ENCODE results near the gene OR5M8.

The OR5M8 gene

DNA sequence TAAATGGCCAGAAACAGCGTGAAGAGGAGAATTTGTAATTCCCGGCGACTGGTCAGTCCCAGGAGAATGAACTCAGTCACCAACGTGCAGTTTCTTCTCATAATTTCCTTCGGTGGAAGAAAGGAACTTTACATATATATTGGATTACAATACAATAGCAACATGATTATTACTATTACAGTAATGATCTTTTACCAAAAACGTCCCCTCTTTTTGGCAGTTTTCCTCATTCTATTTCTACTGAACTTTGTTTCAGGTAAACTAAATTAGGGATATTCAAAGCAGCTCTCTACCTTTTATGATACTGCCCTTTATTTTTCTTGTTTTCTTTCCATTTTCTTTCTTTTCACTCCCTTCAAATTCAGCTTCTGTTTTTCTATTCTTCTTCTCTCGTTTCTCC lies at the start of gene OR5M8:
OR5M8 (minus strand) TSS at position 101 of the 400 bp plus-strand sequence; CDS start at position 101, 0 bp downstream.
- TF ChIP-seq, protein P1, sequence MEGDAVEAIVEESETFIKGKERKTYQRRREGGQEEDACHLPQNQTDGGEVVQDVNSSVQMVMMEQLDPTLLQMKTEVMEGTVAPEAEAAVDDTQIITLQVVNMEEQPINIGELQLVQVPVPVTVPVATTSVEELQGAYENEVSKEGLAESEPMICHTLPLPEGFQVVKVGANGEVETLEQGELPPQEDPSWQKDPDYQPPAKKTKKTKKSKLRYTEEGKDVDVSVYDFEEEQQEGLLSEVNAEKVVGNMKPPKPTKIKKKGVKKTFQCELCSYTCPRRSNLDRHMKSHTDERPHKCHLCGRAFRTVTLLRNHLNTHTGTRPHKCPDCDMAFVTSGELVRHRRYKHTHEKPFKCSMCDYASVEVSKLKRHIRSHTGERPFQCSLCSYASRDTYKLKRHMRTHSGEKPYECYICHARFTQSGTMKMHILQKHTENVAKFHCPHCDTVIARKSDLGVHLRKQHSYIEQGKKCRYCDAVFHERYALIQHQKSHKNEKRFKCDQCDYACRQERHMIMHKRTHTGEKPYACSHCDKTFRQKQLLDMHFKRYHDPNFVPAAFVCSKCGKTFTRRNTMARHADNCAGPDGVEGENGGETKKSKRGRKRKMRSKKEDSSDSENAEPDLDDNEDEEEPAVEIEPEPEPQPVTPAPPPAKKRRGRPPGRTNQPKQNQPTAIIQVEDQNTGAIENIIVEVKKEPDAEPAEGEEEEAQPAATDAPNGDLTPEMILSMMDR (IDR thresholded peaks at IDR 0.05; ENCODE audit: low read length, missing control alignments) = no peak
- H3K4me3 ChIP-seq (replicated peaks; ENCODE audit: low read depth, low read length) = no peak within 1 kb of the TSS
- no peak for DNase-seq (ENCODE audit: low read depth)

GRCh38 chr11:56533054-56533740 lies 42.0 kb upstream of the OR5M8 start:
- no peak for DNase-seq (ENCODE audit: low read depth)
- H3K4me3 ChIP-seq (replicated peaks; ENCODE audit: low read depth, low read length) = no peak overlapping the region
- TF ChIP-seq, protein P1 (IDR thresholded peaks at IDR 0.05; ENCODE audit: low read length, missing control alignments) = no peak

DNA sequence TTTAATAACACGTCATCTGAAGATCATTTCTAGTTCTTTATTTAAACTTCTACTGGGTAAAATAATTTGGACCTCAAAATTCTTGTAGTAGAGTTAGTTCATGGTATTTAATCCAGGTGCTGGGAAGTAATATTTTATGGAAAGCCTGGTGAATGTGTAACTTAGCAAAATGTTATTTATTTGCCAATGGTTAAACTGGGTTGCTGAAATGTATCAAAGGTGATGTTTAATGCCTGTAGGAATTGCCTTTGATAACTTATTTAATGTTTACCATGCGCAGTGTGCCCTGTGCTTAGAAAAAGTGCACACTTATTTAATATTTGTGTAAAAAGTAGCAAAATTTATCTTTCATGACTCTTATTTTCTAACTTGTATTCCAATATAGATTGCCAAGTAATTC lies 40.7 kb upstream of the OR5M8 start:
- no peak for DNase-seq (ENCODE audit: low read depth)
- TF ChIP-seq, protein P1 (IDR thresholded peaks at IDR 0.05; ENCODE audit: low read length, missing control alignments) = no peak
- H3K4me3 ChIP-seq (replicated peaks; ENCODE audit: low read depth, low read length) = no peak overlapping the region

GRCh38 chr11:56522008-56522407 lies 30.8 kb upstream of the OR5M8 start:
- no peak overlapping the region for H3K4me3 ChIP-seq (replicated peaks; ENCODE audit: low read depth, low read length)
- TF ChIP-seq, protein P1 (IDR thresholded peaks at IDR 0.05; ENCODE audit: low read length, missing control alignments) = no peak
- no peak for DNase-seq (ENCODE audit: low read depth)

DNA sequence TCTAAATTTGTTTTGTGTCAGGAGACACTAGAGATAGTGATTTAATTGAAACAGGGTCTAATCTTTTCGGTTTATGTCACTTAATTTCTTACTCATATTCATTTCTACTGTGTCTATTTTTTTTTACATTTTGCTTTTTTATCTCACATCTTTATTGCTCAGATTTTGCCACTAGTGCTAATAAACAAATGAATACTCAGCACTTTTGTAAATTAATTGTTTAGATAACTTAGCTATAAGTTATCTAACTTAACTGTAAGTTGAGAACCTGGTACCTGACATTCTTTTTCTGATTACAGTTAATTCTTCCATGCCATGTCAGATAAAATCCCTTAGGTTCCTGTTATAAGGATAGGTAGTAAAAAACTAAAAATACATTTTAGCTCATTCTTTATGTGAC lies 22.1 kb upstream of the OR5M8 start:
- no peak overlapping the region for H3K4me3 ChIP-seq (replicated peaks; ENCODE audit: low read depth, low read length)
- TF ChIP-seq, protein P1 (IDR thresholded peaks at IDR 0.05; ENCODE audit: low read length, missing control alignments) = no peak
- no peak for DNase-seq (ENCODE audit: low read depth)

- H3K4me3 ChIP-seq (replicated peaks; ENCODE audit: low read depth, low read length) = no peak overlapping the region
- DNase-seq (ENCODE audit: low read depth) = no peak
- TF ChIP-seq, protein P1 (IDR thresholded peaks at IDR 0.05; ENCODE audit: low read length, missing control alignments) = no peak
Observed at GRCh38 chr11:56509439-56509838, 18.3 kb upstream of the OR5M8 start.

DNA sequence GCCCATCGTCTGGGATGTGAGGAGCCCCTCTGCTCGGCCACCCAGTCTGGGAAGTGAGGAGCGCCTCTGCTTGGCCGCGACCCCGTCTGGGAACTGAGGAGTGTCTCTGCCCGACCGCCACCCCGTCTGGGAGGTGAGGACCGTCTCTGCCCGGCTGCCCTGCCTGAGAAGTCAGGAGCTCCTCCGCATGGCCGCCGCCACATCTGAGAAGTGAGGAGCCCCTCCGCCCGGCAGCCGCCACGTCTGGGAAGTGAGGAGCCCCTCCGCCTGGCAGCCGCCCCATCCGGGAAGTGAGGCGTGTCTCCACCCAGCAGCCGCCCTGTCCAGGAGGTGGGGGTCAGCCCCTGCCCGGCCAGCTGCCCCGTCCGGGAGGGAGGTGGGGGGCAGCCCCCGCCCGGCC lies 5.8 kb upstream of the OR5M8 start:
- no peak overlapping the region for H3K4me3 ChIP-seq (replicated peaks; ENCODE audit: low read depth, low read length)
- TF ChIP-seq, protein P1 (IDR thresholded peaks at IDR 0.05; ENCODE audit: low read length, missing control alignments) = no peak
- no peak for DNase-seq (ENCODE audit: low read depth)
